Heart left ventricle (tissue), 13 donors: ENCODE data around the gene ZFP91.

Experiments used
- CTCF ChIP-seq, 12 donors: fragments of 200-600 bp; sonication (generic) in 4 of 12; IDR thresholded peaks; one replicate each; pipeline versions ENCODE4 v1.5.0 to v1.8.0; 2018 to 2022; ENCODE audit warnings: antibody characterized with exemption in 12 of 12, mild to moderate bottlenecking in 5 of 12
- POLR2A ChIP-seq, 2 donors: fragments of 450-650 bp; IDR thresholded peaks; one replicate each; pipeline ENCODE4 v1.6.1; 2017; ENCODE audit warnings: antibody characterized with exemption in 2 of 2, mild to moderate bottlenecking in 2 of 2, moderate library complexity in 2 of 2
- donor health status: ischemic (EF 13 %, LVEDD 7.1; RV severe dilation, severe dysfunction).
- donor health status: DM: no; HTN: yes; CAD: no.
- donor health status: DM: no; HTN: no; CAD: no.
- donor health status: ischemic (EF 25% LVEDD 6.9; RV normal size, moderate dysfunction).
- donor health status: ischemic (EF 25% LVEDD 5.7; RV mildly dilated, moderate dysfunction).
- donor health status: ischemic (EF 35%, LVEDD 5.7; RV mildly dilated, moderate dysfunction).
- donor health status: nonischemic (EF 11% LVEDD 7.7; RV severe dilation, severe dysfunction).
- donor health status: DM: yes; HTN: yes; CAD: no.
- donor health status: PGD.
- donor health status: ischemic (EF 29% LVEDD 5.4; RV normal size, mild dysfunction).
- donor health status: nonischemic (EF 23%, LVEDD 6.1; RV moderate dilation, normal function).

GRCh38 chr11:58546841-58547240, 32.0 kb upstream of the ZFP91 start:
- no peak for TF ChIP-seq CTCF (IDR thresholded peaks at IDR 0.05)
- TF ChIP-seq POLR2A (IDR thresholded peaks at IDR 0.05), result no peak
